Left forelimb (tissue), 1 donor: ENCODE results near the gene CCDC170.
"Not testable (repeated sequence)": the region's sequence is repeated elsewhere in the genome, so short reads cannot be mapped to it uniquely, and the experiment has no call there.

Experiments used
- DNase-seq: peaks from one replicate; pipeline ENCODE4 v3.0.0-alpha.2; 2018; ENCODE audit warnings: low spot score

The CCDC170 gene

GRCh38 chr6:151544884-151545283 is 51.1 kb downstream of the CCDC170 start:
- not testable (repeated sequence) for DNase-seq

- DNase-seq, result no peak
These were observed 53.3 kb downstream of the CCDC170 start for GRCh38 chr6:151546941-151547659.

- no peak for DNase-seq
These were observed 54.4 kb downstream of the CCDC170 start for GRCh38 chr6:151548201-151548600.

DNA sequence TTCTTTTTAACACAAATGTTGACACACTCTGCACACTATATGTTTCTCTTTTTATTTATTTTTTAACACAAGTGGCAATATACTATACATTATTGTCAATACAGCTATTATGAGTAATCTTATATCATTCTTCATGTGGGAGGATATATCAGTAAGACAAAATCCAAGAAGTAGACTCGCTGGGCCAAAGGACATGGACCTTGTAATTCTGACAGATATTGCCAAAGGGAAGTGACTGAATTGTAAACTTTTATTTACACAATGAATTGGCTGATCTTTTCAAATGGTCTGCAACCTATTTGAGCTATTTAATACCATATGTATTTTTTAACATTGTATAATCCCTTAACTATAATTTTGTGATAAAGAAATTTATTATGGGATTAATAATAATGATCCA is 56.0 kb downstream of the CCDC170 start:
- DNase-seq, result no peak

DNA sequence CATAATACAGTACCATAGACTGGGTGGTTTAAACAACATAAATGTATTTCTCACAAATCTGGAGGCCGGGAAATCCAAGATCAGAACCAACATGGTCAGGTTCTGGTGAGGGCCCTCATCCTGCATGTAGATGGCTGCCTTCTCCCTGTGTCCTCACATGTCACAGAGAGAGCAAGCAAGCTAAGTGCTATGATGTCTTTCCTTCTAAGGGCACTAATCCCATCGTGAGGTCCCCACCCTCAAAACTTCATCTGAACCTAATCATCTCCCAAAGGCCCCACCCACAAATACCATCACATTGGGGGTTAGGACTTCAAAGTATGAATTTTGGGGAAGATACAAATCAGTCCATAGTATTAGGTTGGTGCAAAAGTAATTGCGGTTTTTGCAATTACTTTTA is 56.8 kb downstream of the CCDC170 start:
- no peak for DNase-seq

DNA sequence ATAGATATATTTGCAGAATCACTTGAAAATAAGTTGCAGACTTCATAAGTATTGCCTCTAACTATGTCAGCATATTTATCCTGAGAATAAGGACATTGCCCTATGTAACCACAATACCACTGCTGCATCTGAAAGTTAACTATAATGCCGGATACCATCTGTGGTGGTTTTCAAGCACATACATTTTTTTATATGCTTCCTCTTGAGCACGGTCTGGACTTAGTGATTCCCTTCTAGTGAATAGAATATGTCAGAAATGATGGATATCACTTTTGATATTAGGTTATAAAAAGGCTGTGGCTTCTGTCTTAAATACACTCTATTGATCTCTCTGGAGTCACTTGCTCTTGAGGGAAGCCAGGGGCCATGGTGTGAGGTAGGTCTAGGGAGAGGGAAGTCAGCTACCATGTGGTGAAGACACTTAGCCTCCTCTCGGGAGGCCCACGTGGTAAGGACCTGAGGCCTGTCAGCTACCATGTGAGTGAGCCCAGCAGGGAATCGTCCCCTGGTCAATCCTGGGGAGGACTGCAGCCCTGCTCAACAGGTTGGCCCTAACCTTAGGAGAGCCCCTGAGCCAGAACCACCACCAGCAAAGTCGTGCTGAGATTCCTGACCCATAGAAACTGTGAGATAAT is 57.5 kb downstream of the CCDC170 start:
- no peak for DNase-seq

DNA sequence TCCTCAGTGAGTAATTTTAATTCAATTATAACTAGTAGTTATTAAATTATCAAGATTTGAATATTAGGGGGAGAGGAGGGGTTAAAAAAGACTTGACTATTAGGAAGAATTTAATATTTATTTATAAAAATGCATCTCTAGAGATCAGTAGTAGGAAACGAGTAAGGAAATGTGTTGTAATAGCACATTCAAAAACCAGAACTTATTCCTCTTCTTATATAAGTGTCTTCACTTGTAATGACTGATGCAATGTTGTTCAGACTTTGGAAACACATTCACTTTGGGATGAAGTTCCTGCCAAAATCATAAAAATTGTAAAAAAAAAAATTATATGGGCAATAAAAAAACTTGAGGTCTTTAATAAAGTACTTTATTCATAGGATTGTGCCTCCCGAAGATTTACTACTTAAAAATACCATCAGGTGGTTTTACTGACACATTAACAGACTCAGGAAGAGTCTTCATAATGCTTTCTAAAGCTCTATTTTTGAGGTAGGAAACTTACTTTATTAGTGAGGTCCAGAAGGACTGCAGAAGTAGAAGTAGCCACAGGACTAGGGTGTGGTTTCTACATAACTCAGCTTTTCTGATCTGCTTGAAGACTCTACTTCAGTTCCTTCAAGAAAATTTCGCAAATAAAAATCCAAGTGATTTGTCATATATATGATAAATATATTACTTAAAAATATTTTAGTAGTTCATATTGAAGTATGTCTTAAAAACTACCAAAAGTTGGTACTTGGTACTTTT is 59.8 kb downstream of the CCDC170 start:
- no peak for DNase-seq

DNA sequence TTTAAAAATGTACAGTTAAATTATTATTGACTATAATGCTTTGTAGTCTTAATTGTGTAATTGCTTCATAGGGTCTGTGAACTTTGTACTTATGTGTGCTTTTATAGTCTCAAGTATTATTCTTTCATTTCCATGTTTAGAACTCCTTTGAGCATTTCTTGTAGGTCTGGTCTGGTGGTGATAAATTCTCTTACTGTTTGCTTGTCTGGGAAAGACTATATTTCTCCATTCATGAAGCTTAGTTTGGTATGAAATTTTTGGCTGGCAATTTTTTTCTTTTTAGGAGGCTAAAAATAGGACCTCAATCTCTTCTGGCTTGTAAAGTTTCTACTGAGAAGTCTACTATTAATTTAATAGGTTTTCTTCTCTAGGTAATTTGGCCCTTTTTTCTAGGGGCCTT is 67.4 kb downstream of the CCDC170 start:
- DNase-seq, result no peak

- no peak for DNase-seq
These were observed 70.8 kb downstream of the CCDC170 start for GRCh38 chr6:151564654-151565053.

DNA sequence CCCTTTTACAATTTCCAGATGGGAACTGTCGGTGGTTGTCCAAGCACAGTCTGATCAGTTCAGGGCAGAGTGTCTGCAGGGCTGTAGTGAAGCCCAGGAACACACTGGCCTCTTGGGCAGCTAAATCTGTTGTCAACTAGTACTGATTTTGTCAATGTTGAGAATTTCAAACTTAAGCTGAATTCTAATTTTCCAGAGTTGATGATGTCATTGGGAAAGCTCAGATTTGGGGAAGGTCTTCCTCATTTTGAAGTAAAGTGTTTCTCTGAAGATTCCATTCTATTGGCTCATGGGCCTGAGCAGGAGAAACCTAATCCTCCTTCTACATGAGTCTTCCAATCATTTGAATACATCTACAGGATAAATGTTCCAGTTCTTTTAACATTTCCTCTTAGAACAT is 72.1 kb downstream of the CCDC170 start:
- no peak for DNase-seq

- no peak for DNase-seq
These were observed 72.7 kb downstream of the CCDC170 start for GRCh38 chr6:151566557-151566956.

DNA sequence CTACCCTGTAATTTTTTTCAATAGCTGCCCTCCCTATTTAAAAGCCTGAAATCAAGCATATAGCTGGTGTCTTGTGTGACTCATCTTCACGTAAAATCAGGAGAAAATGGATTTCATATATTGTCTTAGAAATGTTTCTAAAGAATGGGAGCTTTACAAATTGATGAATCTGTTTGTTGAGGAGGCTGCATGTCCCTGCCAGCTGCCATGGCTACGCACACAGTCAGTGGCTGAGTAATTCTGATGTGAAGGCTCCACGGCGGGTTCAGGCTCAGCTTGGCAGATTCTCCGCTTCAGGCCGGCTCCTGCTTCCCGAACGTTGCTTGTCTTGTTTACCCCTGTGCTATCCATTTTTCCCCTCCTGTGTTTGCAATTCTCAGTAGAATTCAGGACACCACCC is 82.8 kb downstream of the CCDC170 start:
- DNase-seq, result no peak

DNA sequence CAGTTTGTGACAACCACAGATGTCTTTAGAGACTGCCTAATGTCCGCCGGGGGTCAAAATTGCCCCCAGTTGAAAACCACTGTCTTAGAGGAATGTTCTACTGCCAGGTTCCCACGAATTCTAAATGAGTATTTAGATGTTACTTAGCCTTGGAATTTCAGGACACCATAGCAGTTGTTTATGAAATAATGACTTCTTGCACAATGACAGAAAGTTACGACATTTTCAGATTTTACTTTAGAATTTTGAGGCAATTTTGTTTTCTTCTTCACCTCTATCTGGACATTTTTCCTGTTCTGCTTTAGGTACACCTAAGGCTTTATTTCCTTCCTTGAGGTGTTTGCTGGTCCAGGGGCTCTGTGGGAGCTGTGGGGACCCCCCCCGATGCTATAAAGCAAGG is 83.4 kb downstream of the CCDC170 start:
- DNase-seq, result no peak

GRCh38 chr6:151585741-151586140 is 91.9 kb downstream of the CCDC170 start:
- no peak for DNase-seq

DNA sequence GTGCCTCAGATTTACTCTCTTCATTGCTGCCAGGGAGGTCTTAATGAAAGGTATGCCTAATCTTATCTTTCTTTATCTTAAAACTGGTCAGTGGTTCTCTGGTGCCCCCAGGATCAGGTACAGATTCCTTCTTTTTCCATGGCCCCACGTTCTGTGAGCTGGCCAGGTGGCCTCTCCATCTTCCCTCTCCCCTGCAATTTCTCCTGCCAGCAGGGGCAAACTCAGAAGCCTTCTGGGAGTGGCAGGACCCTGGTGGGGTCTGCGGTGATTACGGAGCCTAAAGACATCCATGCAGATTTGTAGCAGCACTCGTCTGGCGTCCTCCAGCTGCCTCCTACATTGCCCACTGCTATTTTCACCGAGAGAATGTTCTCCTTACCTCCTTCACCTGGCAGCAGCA is 95.8 kb downstream of the CCDC170 start:
- no peak for DNase-seq

- no peak for DNase-seq
These were observed 96.9 kb downstream of the CCDC170 start for GRCh38 chr6:151590742-151591141.

DNA sequence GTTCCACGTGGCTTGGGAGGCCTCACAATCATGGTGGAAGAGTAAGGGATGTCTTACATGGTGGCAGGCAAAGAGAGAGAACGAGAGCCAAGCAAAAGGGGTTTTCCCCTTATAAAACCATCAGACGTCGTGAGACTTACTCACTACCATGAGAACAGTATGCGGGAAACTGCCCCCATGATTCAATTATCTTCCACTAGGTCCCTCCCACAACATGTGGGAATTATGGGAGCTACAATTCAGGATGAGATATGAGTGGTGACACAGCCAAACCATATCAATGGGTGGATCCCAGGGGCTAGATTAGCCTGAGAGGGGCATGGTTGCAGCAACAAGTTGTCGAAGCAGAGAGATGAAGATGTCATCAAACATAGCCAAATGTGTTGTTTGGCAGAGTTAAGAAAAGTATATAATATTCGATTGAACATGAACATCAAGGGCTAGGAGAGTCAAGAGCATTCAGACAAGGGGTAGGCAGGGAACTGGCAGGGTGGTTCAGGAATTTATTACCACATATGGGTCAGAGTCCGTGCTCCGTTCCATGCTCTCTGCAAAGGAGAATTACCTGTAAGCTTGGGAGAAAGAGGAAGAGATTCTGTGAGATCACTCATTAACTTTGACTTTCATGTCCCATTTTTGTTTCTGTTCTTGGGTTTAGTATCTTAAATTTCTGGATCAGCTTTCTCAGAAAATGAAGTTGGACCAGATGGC is 98.8 kb downstream of the CCDC170 start:
- DNase-seq, result no peak

DNA sequence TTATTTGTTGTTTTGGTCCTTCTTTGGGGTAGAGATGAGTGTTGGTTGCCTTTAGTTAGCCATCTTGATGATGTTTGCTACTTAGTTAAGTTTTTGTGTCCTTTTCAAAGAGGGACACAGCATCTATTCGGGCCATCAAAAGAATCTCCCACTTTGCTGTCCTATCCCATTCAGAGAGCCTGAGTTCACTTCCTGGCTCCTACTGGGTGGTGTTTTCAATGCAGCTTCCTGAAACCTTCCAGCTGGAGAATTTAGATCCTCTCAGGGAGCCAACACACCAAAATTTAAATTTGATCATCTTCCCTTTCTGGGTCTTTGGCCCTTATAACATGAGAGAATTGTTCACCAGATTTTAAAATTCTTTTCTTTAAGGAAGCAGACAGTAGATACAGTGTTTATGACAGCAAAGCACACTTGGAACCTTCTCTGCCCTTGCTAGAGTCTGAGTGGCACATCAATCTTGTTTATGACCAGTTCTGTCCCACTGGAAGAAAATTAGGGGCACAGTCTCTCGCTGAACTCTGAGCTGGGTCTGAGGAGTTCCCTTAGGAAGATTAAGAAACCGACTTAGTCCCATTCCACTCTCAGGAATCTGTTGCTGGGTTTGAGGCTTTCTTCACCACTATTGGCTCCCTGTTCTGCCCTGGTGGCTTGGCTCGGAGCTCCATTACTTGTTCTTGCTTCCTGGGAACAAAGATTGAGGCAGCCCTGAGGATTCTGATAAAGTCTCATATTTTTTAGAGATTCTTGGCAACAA is 115.5 kb downstream of the CCDC170 start:
- no peak for DNase-seq

GRCh38 chr6:151610326-151610725 is 116.5 kb downstream of the CCDC170 start:
- DNase-seq, result no peak

- no peak for DNase-seq
These were observed 120.8 kb downstream of the CCDC170 start for GRCh38 chr6:151614630-151615029.

GRCh38 chr6:151616091-151616513 is 122.3 kb downstream of the CCDC170 start:
- DNase-seq, result no peak

DNA sequence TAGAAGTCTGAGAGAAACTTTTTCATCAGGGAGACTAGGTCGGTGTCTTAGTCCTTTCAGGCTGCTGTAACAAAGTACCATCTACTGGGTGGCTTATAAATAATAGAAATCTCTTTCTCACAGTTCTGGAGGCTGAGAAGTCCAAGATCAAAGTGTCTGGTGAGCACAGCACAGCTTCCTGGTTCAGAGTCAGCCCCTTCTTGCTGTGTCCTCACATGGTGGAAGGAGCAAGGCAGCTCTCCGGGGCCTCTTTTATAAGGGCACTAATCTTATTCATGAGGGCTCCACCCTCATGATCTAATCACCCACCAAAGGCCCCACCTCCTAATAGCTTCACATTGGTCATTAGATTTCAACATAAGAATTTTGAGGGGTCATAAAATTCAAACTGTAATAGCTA is 122.8 kb downstream of the CCDC170 start:
- DNase-seq, result no peak
